ENCODE results near the gene UBASH3B.
"Not testable (repeated sequence)": the region's sequence is repeated elsewhere in the genome, so short reads cannot be mapped to it uniquely, and the experiment has no call there.

The UBASH3B gene, protein sequence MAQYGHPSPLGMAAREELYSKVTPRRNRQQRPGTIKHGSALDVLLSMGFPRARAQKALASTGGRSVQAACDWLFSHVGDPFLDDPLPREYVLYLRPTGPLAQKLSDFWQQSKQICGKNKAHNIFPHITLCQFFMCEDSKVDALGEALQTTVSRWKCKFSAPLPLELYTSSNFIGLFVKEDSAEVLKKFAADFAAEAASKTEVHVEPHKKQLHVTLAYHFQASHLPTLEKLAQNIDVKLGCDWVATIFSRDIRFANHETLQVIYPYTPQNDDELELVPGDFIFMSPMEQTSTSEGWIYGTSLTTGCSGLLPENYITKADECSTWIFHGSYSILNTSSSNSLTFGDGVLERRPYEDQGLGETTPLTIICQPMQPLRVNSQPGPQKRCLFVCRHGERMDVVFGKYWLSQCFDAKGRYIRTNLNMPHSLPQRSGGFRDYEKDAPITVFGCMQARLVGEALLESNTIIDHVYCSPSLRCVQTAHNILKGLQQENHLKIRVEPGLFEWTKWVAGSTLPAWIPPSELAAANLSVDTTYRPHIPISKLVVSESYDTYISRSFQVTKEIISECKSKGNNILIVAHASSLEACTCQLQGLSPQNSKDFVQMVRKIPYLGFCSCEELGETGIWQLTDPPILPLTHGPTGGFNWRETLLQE

DNA sequence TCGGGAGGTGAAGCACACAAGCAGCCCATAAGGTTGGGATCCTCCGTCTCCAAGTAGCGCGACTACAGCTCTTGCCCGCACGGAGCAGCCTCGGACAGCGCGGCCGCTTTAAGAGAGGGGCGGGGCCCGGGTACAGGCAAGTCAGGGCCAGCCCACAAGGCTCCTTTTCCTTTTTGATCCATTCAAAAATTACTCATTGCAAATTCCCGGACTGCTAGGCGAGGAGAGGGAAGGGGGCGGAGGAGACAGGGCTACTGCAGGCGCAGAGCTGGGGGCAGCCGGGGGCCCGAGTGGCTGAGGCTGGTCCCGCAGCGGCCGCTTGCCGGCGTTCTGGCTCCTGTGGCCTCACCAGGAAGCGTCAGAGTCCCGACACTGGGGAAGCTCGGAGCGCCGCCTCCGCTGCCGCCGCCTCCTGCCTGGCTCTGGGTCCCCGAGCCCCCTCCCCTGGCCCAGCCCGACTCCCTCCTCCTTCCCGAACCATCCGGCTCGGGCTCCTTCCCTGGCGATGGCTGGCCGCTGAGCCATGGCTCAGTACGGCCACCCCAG, at the start of gene UBASH3B:
TSS of gene UBASH3B (plus strand) at position 196 of the 546 bp plus-strand sequence. CDS start at position 524, 328 bp downstream.
- DNase-seq: peak; percentile 84

- not testable (repeated sequence) for DNase-seq
Measured at GRCh38 chr11:122607162-122607561, 48.4 kb upstream of the UBASH3B start.

- DNase-seq: no peak
Measured at GRCh38 chr11:122612123-122612824, 43.2 kb upstream of the UBASH3B start.

- DNase-seq: no peak
Measured at GRCh38 chr11:122616718-122617117, 38.8 kb upstream of the UBASH3B start.

- no peak for DNase-seq
Measured at GRCh38 chr11:122617297-122617696, 38.2 kb upstream of the UBASH3B start.

GRCh38 chr11:122617926-122618325, 37.6 kb upstream of the UBASH3B start:
- DNase-seq: no peak

- DNase-seq: no peak
Measured at GRCh38 chr11:122618927-122619326, 36.6 kb upstream of the UBASH3B start.

GRCh38 chr11:122619757-122620156, 35.8 kb upstream of the UBASH3B start:
- no peak for DNase-seq

- DNase-seq: not testable (repeated sequence)
Measured at GRCh38 chr11:122625501-122625900, 30.0 kb upstream of the UBASH3B start.

GRCh38 chr11:122625976-122626665, 29.4 kb upstream of the UBASH3B start:
- no peak for DNase-seq

DNA sequence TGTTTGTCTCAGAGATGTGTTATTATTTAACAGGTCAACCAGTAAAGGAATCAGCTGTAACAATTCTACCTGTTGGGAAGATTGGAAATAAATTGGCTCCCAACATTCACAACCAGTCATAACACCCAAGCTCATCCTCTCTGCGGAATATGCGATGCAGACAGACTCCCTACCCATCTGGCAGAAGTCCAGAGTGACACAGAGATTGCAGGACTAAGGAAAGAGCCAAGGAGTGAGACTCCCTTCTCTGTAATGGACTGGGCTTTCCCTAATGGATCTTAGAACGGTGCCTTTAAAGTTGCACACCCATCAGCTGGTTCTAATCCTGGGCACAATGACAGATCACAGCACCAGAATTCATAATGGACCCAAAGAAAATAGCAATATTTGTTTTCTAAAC, 27.8 kb upstream of the UBASH3B start:
- DNase-seq: no peak

GRCh38 chr11:122628810-122629555, 26.5 kb upstream of the UBASH3B start:
- DNase-seq: peak; percentile 54

- no peak for DNase-seq
Measured at GRCh38 chr11:122632181-122632824, 23.2 kb upstream of the UBASH3B start.

DNA sequence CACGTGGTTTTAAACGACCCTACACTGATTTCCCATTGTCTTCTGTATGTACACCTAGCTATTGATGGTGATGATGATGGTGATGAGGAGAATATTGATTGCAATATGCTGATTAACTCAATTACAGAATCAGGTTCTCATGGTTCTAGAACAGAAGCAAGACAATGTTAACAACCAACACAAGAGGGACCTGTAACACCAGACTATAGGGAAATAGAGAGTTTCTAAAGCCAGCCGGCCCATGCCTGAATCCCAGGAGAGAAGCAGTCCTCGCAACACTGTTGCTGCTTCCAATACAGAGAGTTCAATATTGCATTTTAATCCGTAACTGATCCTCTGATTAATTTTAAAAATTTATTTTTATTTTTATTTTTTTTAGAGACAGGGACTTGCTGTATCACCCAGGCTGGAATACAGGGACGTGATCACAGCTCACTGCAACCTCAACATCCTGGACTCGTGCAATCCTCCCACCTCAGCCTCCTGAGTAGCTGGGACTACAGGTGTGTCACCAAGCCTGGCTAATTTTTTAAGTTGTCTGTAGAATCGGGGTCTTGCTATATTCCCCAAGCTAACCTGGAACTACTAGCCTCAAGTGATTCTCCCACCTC, 22.2 kb upstream of the UBASH3B start:
- peak; percentile 42 for DNase-seq

DNA sequence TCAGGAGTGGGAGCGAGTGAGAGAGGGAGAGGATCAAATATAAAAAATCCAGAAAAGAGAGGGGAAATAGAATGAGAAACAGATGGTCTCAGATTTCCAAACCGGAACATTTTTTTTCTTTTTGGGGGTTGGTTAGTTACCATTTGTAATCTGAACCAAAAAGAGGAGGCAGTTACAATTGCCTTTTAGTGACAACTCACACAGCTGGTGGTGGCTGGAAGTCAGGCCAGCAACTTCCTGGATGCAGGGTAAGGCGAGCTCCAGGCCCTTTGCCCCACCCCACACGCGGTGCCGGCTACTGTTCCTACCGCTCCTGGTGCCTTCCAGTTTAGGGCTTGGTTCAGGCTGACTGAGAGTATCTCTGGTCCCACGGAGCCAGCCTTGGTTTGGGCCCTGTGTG, 21.0 kb upstream of the UBASH3B start:
- no peak for DNase-seq

- no peak for DNase-seq
Measured at GRCh38 chr11:122637541-122637940, 18.0 kb upstream of the UBASH3B start.

DNA sequence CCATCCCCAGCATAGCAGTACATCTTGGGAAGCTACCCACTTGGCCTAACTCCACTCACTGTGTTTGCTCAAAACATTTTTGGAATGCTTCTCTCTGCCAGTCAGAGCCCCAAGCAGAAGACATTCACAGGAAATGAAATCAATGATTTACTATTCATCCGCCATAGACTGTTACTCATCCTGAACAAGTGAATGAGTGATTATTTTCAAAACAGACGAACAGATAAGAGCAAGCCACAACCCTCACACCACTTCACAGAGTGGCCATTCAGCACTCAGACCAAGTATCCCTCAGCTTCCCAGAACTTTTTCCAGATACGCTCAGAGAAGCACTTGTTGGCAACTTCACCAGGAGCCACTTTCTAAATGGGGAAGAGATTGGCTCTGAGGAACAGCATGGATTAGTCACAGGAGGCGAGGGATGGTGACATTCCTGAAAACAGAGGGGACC, 13.0 kb upstream of the UBASH3B start:
- DNase-seq: no peak

DNA sequence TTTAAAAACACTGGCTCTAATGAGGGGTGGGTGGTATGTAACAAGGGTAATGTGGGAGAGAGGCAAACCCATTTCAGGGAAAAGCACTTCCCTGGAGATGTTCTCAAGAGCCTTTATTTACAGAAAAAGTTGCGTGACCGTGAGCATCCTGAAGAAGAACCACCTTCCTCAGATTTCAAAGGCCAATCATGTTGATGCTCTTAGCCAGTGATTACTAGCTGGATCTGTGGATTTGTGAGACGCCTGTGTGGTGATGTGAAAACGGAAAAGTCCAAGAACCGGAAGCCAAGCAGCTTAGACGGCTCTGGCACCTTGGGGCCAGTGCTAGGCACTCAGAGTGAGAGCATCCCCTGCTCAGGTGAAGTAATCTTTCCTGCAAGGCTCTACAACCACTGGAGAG, 12.6 kb upstream of the UBASH3B start:
- no peak for DNase-seq

DNA sequence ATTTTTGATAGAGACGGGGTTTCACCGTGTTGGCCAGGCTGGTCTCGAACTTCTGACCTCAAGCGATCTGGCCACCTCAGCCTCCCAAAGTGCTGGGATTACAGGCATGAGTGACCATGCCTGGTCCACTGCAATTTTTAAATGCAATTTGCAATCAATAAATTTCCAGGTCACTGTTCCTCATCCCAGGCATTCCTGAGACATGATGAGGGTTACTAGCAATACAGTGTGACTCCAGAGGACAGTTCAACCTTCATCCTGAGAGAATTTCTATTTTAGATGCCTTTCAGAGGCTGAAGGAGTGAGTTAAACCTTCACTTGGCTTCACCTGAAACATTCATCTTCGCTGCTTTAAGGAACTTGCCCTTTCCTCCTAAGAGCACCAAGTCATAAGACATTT, 9.7 kb upstream of the UBASH3B start:
- no peak for DNase-seq

DNA sequence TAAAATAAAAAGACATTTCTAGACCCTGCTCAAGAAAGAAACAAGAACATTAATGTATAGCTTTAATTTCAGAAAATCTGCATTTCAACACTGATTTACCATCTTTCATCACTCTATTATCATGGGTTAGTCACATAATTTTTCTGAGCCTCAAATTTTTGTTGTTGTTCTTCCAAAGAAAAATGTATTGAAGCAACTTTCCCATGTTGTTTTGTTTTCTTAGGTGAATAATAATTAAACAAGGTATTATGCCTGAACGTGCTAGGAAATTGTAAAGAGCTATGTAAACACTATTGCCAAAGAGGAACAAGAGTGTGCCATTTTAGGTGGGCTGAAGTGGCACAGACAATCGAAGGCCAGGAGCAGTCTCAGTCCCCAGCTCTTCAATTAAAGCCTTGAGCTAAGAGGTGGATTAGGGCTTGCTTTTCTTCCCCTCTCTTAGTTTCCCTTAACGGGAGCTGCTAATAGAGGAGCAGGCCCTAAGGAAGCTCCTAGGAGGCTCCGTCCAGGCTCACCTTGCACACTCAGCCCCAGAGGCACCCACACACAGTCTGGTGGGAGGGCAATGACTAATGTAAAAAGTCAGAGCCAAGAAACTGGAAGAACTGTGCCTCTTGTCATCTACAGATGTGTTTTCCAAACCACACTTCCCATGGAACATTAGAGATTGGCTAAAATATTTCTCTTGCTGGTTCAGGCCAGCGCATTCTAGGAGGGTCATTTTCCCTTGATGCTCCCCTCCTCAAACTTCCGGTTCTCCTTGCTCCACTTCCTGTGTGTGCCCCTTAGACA, 8.8 kb upstream of the UBASH3B start:
- DNase-seq: peak; percentile 25
